Fibroblast of gingiva (primary cell): ENCODE measurements around the gene ROBO1.

ENCODE experiments used
- DNase-seq: peaks from one replicate; pipeline ENCODE4 v3.0.0-alpha.2; 2011; ENCODE audit warnings: low read depth

The ROBO1 gene

GRCh38 chr3:78873641-78874040 lies 894.2 kb downstream of the ROBO1 start:
- DNase-seq = no peak

GRCh38 chr3:78872195-78872594 lies 895.6 kb downstream of the ROBO1 start:
- DNase-seq = no peak

DNA sequence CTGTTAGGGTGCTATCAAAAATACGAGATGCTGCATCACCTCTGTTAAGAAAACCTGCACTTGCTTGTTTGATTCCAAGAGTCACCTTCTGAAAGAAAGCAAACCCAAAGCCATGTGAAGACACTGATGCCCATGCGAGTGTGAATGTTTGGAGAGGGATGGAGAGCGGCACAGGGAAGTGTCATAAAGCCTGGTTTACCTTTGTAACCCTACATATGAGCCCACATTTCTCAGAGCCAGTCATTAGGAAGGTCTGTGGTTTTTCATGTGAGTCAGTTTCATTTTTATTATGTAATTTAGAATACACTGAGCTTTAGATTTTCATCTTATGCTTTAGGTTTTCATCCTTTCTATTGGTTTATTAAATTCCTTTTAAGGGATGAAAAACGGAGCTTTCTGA lies 896.8 kb downstream of the ROBO1 start:
- DNase-seq = no peak

DNA sequence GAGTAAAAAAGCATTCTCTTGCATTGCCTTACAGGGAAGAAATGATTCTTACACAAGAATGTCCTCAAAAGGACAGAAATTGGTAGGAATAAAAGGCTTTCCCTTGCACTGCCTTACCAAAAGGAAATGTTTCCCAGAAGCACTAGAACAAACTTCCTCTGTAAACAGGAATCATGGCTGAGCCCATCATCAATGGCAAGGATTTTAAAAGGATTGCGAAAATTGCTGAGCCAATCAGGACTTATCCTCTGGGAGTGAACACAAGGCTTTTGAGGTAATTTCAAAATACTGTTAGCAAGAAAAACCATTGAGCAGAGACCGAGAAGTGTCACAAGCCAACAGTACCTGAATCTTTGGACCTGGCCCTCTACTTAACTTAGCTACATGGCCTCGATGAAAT lies 897.3 kb downstream of the ROBO1 start:
- no peak for DNase-seq

DNA sequence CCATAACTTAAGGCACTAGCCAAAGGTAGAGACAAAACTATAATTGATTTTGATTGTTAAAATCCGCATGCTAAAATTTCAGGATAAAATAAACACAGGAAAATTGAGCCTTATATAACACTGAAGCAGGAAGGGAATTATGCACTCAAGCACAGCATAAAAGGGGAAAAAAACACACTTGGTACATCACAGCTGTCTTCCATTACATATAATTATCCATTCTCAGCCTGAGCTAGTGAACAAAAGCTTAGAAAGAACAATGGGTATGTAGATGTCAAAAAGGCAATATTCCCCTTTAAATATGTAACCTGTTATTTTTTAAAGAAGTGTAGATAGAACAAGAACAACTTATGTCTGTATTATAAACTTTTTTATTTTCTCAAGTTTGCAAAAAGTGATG lies 899.2 kb downstream of the ROBO1 start:
- no peak for DNase-seq

DNA sequence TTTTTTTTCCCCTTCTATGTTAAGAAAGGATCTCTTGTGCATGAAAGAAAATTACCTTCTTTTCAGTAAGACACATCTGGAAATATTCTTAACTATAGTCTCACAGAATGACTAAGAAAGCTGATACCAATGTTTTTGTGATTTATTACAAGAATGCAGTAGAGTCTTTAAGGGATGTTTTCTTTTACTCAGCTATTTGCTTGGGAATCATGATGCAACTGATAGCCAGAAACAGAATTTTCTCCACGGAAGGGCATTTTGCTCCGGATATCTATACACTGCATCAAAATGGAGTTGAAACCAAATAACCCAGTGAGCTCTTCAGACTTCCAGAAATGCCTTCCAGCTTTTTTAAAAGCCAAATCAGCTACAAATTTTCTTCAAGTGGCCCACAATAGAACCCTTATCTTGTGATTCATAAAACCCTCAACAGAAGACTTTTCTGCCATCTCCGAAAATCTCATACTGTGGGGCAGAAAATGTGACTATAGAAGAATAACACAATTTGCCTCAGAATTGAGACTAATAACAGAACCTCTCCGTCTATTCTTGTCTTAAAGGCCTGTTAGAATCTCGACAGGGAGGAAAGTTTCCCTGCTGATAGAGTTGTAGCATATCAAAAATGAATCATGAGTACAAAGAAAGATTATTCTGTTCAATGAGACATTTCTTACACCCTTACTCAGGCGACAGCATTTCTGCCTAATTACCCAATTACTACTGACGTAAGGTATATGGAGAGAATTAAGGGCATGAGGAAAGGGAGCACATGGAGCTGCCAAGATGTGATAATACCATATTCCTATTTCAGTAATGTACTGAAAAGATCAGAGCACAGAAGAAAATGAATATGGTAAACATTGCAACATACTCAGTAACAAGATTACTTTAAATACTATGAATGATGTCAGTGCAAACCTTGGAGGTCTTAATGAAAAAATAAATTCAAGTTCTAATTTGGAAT lies 900.1 kb downstream of the ROBO1 start:
- peak; percentile 76 for DNase-seq

- peak; percentile 78 for DNase-seq
Observed at GRCh38 chr3:78863306-78864203, 904.2 kb downstream of the ROBO1 start.

DNA sequence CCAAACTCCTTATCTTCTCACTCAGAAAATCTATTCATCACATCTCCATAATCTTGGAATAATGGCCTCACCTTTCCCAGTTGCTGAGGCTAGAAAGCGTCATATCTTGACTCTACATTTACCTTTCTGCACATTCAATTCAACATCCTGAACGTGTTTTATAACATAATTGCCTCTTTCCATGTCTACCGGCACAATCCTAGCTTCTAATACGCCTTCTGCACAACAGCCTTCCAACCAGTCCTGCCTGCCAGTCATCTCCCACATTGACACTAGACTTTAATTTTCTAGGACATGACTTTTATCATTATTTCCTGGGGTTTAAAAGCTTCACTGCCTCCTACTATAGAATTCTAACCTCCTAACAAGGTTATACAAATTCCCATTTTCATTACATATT lies 906.6 kb downstream of the ROBO1 start:
- no peak for DNase-seq

- no peak for DNase-seq
Observed at GRCh38 chr3:78860567-78860966, 907.2 kb downstream of the ROBO1 start.

GRCh38 chr3:78858910-78859309 lies 908.9 kb downstream of the ROBO1 start:
- DNase-seq = no peak

DNA sequence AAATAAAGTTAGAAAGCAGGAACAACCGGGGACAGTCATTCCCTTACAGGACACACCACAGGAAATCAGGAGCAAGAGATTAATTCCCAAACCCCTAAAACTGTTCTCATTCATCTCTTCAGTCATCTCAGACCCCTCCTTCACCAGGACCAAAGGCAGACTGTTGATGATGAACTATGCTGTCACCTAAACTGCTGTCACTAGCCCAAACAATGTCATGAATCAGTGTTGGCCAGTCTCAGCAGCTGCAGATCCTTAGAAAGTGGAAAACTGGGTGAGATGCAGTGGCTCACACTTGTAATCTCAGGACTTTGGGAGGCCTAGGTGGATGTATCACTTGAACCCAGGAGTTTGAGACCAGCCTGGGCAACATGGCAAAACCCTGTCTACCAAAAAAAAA lies 909.6 kb downstream of the ROBO1 start:
- DNase-seq = no peak

GRCh38 chr3:78857494-78858111 lies 910.2 kb downstream of the ROBO1 start:
- DNase-seq = no peak

DNA sequence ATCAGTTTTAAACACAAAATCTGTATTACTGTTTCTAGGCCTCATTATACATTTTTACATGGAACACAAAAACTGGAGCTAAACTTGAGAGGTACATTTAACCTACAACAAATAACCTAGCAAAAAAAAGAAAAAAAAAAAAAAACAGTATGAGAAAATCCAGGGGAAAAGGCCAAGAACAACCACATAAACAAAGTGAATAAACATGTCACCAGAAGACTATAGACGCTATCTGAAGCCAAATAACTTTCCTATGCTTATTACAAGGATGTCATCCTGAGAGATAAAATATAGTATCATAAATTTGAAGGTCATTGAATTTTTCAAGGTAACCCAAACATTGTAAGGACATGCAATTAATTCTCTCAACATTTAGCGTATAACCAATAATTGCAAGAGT lies 911.6 kb downstream of the ROBO1 start:
- DNase-seq = no peak

DNA sequence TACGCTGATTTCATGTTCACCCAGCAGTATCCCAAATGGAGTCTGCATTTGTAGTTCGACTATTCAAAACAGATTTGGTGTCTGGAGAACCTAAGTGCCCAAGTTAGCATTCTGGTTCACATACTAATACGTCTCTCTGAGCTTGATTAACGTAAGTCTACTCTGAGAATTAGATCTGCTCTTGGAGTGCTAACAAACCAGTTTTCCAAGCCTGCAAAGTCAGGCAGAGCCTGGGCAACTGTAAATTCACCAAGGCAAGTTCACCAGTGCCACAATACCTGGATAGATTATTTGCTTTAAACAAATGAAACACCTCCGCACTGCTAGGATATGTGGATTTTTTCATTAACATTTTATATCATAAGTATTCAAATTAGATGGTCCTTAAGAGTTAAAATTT lies 912.6 kb downstream of the ROBO1 start:
- no peak for DNase-seq

- DNase-seq = no peak
Observed at GRCh38 chr3:78848392-78849288, 919.2 kb downstream of the ROBO1 start.

GRCh38 chr3:78847603-78848002 lies 920.2 kb downstream of the ROBO1 start:
- DNase-seq = no peak

- no peak for DNase-seq
Observed at GRCh38 chr3:78847203-78847602, 920.6 kb downstream of the ROBO1 start.

DNA sequence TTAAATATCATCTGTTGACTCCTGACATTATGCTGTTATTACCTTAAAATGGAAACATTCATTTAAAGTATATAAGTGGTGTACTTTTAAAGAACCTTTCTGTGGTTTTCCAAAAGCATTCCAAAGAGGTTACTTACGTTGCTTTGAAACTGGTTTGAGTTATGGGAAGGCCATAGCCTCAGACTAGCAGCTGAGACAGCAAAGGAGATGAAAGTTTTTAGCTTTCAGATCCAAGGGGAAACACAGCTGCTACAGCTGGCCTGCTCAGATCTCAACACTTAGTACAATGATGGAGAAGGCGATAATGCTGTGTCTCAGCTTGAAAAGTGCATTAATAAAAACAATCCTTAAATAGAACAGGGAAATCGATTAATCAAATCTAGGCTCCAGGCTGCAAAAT lies 921.1 kb downstream of the ROBO1 start:
- no peak for DNase-seq

DNA sequence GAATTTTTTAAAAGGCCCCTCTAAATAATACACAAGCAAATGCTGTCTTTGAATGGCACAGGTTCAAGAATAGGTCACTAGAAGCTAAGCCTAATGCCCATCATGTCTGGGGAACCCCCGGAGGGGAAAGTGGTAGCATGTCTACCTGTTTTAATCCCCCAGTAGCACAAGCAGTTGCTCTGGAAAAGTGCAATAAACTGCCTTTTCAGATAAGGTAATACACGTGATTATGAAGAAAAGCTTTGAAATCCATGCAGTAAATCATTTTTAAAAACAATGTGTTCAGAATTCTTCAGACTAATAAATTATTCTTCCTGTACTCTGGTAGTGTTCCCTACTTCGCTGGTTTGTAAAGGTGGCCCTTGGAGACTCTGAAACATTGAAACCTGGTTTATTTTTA lies 922.2 kb downstream of the ROBO1 start:
- no peak for DNase-seq

- DNase-seq = no peak
Observed at GRCh38 chr3:78844307-78844706, 923.5 kb downstream of the ROBO1 start.

GRCh38 chr3:78839693-78840092 lies 928.1 kb downstream of the ROBO1 start:
- DNase-seq = no peak
